NCI-H128 (cell line): ENCODE measurements around the gene CHST9.

Experiments
- DNase-seq: peaks from one replicate; lab custom pipeline; 2025; ENCODE audit not compliant: unreplicated experiment; lab: John Stamatoyannopoulos, UW

The CHST9 gene

DNA sequence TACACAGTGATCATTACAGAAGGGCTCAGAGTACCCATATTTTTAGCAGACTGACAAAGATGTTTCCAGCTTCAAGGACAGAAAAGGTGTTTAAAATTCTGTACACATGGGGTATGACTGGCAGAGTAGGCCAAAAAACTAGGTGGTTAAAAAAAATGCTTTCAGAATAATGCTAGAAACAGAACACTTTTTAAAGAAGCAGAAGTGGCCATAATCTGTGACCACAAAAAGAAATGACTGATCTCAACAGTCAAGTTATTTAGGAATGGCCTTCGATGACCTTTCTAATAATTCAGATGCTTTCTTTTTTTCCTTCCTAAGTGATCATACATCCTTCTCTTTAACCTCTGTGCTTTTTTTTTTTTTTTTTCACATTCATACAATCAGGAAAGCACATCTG lies 315.5 kb downstream of the CHST9 start:
- no peak for DNase-seq

DNA sequence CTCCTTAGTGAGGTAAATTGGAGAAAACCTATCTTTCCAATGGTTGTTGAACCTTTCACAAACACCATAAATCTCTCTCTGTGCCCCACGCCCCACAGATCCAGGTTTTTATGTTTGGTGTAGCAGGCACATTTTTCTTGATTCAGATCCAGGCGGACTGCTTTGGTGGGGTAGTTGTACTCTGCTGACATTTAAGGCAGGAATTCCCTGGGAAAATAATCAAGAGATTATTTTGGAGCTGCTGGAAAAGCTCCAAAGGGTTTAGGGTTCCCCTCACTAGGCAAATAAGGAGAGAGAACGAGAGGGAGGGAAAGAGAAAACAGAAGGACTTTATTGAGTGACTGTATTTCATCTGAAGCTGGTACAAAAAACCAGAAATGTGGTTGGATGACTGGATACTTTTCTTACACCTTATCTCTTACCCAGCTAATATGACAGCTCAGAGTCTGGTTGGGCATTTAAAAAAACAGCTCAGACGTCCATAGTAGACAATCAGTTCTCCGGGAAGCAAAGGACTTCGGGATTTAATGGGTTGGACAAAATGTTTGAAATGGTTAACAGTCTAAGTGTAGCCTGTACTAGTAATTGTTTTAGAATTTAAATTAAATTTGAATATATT lies 316.0 kb downstream of the CHST9 start:
- DNase-seq: no peak

DNA sequence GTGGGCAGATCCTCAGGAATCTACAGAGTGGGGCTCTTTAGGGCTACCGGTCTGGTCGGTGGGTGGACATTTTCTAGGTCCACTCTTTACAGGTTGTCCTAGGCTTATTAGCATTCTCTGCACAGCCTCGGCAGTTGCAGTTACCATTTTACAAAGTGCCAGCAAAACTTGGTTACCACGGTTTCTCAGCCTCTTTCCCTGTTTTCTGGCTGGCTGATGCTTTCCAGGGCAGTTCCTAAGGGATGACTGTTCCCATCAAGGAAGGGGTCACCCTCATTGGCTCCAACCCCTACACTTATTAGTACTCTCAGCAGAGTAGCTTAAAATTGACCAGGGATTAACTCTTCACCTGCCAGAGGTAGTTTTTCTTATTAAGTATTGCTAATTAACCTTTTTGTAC lies 317.6 kb downstream of the CHST9 start:
- no peak for DNase-seq

DNA sequence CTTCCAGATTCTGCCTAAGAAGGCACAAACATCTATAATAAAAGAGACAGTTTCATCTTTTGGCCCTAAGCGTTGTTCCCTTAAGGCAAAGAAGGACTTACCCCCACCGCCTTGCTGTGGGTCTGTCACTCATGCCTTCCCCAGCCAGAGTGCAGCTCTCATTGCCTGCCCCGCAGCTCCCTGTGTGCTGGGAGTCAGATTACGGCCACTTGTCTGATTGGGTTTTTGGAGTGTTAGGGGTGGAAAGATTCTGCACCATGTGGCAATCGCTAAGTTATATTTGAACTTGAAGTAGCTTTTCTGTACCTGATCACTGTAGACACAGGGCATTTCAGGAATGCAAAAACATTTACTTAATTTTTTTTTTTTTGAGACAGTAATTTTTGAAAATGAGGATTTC lies 319.6 kb downstream of the CHST9 start, which contains the start of gene AQP4:
AQP4 (minus strand) TSS at position 151 of the 400 bp plus-strand sequence; CDS start at position 133, 18 bp downstream.
- DNase-seq: peak; percentile 36

- no peak for DNase-seq
Measured at GRCh38 chr18:26864658-26865057, 320.4 kb downstream of the CHST9 start.

GRCh38 chr18:26863921-26864497 lies 321.1 kb downstream of the CHST9 start:
- DNase-seq: no peak

DNA sequence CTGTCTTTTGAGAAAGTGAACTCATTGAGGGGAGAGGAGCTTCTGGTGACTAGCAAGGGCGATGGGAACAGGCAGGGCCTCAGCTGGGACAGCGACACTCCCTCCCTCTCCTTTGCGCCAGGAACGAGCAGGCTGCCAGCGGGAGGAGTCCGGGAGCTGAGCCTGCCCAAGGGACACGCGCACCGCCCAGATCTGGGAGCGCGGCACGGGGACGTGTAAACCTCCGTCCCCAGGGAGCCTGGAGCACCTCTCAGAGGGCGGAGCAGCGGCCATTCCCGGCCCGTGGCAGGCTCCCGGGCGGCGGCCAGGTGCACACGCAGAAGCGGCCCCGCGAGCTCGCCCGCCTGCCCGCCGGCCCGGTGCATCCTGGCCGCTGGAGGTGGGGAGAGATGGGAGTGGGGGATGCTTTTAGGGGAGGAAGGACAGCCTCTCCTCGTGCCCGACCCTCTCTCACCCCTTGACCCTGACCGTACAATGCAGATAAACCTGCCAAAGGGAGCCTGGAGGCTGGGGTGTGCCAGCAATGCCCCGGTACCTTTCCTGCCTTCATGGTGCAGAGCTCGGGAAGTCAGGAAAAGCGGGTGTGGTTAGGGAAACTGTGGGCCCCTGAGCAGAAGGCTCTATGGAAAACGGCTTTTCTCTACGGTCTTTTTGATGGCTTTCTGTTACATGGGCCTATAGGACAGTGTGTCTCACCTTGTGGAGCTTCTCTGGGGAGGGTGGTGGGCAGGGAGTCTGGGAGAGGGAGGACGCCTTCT lies 321.8 kb downstream of the CHST9 start:
- peak; percentile 61 for DNase-seq

GRCh38 chr18:26862084-26862483 lies 323.0 kb downstream of the CHST9 start:
- DNase-seq: no peak
